HG03066 (cell line): Measurements from ENCODE around the gene MAFB.

Experiments
- ATAC-seq: cut with Tn5 transposase; IDR thresholded peaks from one replicate; pipeline ENCODE4 v1.9.1; 2021; ENCODE audit warnings: low read depth; ENCODE audit not compliant: unreplicated experiment

The MAFB gene

DNA sequence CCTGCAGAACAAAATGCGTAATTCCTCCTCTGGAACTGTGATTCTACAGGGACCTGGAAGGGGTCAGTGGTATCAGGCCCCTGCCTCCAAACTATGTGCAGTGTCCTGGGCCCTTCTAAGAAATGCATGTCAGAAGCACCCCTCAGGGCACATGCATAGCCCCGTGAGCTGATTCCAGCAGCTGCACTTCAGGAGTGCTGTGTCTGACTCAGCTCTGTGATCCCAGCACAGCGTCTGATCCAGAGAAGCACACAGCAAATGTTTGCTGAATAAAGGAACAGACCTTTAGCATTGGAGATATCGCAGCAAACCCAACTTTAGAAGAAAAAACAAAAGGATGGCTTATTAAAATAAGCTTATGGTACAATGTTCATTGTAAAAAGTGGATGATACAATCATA, 15.8 kb upstream of the MAFB start:
- no peak for ATAC-seq

DNA sequence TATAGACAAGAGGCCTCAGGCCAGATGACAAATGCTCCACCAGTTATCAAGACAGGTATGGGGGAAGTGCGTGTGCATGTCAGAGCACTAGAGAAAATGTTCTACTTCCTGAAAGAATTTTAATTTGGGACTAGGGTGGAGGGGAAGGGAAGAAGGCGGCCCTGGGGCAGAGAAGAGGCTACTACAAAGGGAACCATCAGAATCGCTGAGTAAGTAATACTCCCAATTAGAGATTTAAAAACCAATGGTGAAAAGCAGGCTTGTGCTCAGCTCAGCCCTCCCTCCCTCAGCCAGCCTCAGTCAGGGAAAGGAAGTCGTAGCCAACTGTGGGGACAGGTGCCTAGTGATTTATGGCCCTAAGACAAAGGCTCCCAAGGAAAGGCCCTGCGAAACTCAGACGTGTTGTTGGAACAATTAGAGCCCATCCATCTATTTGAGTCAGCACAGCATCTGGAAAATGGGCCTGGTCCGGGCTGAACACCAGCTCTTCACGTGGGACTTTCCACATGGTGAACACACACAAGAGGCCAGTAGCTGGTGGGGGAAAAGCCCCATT, 15.0 kb upstream of the MAFB start:
- no peak for ATAC-seq

DNA sequence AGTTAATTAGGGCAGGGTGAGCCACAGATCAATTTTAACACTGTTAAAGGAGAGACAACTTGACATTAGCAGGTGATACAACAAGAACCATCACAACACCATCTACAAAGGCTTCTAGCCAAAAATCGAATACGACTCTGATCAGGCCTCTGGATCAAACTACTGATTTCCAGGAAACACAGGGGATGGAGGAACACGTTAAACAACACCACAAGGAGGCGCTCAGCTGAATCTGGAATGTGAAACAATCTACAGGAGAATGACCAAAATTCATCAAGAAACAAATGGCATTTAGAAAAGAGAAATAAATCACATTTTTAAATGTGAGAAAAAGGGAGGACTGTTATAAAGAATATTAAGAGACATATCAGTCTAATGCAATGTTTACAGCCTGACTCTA, 13.5 kb upstream of the MAFB start:
- ATAC-seq = no peak

DNA sequence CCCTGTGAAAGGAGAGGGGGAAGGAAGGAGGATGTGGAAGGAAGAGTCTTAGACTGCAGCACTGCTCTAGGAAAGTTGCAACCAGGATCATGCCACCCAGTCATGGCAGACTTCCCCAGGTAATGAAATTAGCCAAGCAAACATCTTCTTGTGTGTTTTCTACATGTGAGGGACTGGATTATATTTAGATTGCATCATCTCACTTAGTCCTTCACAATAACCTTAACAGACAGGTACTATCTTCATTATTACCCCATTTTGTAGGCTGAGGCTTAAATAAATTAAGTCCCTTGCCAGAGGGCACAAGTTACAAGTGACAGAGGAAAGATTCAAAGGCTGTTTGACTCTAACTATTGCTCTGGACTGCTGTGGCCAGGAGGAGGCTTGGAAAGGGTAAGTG, 9.7 kb upstream of the MAFB start:
- ATAC-seq = no peak

DNA sequence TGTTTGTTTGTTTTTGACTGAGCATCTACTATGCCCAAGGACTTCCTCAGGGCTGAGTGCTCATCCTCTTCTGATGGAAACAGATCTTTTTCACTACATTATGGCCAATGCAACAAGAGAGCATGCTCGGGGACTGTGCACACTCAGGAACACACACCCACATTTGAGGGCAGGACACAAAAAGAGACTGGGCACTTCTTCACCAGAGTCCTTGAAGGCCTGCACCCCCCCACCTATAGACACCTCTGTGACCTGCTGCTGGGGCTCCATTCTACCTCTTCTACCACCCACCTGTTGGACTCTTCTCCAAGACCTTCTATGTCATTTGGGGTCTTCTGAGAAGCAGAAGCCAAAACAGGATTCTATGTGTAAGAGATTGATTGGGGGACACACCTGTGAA, 9.2 kb upstream of the MAFB start:
- no peak for ATAC-seq

DNA sequence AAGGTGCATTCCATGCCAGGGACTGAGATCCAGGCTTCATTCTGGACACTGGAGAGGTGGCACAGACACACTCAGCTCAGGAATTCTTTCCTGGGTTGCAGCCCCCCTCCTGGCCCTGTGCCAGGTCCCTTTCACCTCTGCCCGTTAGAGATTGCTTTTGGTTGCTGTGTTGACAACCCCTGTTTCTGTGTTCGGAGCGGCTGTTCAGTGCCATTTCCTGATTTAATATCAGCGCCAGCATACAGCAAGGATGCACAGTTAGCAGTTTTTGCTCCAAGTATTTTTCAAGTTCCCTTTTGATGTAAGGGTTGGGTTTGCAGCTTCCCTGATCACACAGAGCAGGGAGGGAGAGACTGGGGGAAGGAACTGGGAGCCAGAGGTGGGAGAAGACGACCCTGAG, 8.5 kb upstream of the MAFB start:
- ATAC-seq = no peak

DNA sequence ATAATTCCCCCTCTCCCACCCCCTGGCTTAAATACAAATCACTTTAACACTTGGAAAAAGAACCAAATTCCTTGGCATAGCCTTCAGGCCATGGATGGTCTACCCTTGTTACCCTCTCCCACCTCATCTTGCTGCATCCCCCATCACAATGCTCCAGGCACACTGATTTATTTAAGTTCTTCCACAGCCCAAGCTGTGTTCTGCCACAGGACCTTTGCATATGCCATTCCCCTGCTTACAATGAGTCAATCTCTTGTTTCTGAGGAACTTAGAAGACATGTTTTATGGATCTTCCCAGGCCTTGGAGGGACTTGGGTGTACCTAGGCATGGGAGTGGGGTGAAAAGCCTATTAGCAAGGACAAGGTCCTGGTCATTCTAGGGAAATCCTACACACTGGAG, 6.2 kb upstream of the MAFB start:
- ATAC-seq = no peak

DNA sequence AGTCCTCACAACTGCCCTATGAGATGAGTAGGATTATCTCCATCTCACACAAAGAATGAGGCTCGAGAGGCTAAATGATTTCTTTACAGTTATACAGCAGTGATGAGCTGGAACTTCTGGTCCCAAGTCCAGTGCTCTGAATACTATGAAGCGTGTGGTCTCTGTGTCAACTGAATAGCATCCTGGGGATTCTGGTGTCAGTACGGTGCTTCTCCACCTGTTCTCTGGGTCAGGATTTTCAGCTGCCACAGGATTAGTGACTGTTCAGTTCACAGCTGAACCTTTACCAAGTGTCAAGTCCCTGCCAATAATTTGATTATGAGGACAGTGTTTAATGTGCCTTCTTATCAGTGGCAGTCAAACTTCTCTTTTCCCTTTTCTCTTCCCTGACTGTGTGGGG, 5.2 kb upstream of the MAFB start:
- no peak for ATAC-seq

DNA sequence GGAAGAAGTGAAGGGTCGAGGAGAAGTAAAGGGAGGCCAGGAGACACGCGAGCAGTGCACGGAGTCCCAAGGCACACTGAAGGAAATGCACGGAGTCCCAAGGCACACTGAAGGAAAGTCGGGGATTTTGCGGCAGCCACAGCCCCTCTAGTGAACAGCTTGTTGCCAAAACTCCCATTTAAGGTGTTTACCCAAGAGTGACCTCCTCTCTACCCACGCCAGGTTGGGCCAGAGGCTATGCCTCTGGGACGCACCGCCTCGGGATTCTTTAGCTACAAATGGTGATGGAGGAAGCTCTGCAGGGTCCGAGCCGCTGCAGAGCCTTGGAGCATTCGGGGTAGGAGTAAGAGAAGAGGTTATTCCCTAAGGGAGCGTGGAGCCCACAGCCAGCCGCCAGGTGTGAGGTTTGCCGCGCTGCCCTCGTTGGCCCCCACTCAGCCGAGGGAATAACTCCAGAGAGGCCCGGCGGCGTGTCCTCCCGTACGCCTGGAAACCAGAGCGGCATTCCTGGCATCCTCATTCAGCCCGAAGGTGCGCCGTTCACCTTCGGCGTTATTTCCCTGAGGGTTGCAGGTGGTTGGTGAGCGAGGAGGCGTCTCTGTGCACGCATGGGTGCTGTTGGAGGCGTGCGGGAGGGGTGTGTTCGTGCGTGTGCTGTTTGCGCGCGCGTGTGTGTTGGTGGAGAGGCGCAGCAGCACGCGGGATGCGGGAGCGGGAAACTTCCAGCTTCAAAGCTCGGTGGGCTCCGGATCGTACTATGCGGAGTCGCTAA, 3.4 kb upstream of the MAFB start:
- ATAC-seq = no peak

DNA sequence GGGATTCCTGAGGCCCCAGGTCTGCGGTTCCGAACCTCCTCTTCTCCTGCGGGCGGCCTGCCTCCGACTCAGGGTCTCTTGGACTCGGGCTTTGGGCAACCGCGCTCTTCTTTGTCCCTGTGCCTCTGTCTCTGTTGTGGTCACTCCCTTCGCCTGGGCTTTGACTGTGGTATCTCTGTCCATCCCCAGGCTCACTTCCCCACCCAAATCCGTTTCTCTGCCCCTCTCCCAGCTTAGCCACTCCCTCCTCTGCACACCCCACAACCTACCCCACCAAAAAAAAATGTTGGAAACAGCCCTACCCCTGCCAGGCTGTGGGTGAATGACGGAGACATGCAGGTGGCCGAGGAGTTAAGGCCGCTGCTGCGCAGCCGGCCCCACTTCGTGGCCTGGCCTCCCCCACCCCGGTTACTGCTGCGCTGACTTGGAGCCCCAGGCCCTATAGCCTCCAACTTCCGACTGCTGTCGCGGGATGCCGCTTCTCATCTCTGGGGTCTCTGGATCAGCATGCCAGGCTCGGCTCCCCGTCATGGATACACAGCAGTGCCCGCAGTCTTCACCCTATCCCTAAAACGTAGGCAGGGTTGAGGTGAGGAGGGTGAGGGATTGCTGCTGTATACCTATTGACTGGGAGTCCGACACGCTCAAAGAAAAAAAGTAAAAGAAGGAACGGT, 2.7 kb upstream of the MAFB start:
- no peak for ATAC-seq

DNA sequence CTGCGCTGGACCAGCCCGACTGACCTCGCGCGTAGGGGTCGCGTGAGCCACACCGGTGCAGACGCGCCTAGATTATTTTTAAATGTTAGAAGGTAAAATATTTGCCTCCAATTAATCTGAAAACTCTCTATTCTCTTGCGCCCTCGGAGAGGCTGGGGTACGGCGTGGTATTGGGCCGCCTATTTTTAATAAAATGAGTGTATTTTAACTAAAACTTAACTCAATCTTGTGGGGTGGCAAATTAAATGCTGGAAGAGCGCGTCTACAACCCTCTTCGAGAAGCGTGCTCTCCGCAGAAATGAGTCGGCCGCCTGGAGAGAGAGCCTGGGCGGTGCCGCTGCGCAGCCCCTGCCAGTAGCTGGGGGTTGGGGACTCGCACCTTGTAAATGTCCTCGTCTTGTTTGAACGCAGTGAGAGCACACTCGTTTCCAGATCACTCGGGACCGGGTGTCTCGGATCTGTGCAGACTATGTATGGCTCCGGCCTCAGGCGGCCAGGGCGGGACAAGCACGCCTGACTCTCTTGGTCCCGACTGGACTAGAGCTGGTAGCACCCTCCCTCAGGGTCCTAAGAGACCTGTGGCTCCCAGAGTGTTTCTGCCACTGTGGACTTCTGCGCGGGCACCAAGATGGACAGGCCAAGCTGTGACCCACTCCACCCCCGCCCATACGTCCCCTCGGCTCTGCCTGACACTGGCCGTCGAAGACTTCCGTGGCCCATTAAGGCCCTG, 2.0 kb upstream of the MAFB start:
- ATAC-seq = no peak

DNA sequence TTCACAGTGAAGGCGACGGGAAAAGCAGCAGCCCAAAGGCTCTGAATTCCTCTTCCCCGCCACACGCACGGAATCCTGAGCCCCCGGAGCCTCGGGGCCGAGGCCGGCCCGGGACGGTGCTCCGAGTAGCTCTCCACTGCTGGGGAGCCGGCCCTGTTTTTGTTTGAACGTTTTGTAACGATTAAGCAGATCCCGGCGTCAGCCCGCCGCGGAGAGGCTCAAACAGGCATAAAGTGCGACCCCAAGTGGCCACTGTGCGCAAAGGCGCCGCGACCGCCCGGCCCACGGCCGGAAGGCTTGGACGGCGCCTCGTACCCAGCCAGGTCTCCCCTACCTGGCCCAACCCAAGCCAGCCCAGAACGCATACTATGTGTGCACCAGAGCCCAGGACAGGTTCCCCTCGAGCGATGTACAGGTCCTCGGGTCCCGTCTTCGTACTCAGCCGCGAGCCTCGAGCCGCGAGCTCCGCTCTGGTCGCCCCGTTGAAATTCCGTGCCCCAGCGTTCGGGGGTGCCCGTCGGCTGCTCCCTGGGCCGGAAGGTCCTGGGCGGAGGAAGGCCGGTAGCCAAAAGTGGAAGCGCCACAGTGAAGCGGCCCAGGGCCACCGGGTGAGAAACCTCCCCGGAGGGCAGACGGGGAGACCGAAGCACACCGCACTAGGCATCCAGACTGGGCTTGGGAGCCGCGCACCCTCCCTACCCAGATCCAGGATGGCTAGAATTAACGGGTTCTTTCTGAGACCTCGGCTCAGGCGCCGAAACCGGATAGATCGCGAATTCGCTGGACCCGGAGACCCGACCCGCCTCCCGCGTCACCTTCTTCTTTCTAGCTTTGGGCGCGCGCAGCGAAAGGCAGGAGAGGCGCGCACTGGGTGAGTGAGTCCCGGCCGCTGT, 1.2 kb upstream of the MAFB start:
- ATAC-seq = peak; percentile 75

DNA sequence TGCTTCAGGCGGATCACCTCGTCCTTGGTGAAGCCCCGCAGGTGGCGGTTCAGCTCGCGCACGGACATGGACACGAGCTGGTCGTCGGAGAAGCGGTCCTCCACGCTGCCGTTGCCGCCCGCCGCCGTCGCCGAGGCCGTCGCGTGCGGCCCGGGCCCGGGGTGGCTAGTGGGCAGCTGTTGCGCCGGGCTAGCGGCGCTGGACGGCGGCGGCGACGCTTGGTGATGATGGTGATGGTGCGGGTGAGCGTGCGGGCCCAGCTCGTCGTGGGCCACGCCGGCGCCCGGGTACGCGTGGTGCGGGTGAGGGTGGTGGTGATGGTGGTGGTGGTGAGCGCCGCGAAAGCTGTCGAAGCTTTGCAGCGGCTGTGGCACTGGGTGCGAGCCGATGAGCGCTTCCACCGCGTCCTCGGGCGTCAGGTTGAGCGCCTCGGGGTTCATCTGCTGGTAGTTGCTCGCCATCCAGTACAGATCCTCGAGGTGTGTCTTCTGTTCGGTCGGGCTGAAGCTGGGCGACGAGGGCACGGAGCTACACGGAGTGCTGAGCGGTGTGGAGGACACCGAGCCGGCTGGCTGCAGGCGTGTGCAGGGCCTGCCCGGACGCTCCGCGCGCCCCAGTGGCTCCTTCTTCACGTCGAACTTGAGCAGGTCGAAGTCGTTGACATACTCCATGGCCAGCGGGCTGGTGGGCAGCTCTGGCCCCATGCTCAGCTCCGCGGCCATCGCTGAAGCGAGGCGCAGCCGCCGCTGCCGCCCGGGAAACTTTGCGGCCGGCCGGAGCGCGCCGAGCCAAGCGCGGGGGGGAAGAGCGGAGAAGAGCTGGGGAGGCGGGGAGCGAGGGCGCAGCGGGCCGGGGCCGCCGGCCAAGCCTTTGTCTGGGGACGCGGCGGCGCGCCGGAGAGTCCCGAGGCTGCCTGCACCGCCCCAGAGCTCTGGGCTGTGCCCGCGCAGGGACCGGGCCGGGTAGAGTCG, 622 bp downstream of the MAFB start:
- ATAC-seq = no peak

DNA sequence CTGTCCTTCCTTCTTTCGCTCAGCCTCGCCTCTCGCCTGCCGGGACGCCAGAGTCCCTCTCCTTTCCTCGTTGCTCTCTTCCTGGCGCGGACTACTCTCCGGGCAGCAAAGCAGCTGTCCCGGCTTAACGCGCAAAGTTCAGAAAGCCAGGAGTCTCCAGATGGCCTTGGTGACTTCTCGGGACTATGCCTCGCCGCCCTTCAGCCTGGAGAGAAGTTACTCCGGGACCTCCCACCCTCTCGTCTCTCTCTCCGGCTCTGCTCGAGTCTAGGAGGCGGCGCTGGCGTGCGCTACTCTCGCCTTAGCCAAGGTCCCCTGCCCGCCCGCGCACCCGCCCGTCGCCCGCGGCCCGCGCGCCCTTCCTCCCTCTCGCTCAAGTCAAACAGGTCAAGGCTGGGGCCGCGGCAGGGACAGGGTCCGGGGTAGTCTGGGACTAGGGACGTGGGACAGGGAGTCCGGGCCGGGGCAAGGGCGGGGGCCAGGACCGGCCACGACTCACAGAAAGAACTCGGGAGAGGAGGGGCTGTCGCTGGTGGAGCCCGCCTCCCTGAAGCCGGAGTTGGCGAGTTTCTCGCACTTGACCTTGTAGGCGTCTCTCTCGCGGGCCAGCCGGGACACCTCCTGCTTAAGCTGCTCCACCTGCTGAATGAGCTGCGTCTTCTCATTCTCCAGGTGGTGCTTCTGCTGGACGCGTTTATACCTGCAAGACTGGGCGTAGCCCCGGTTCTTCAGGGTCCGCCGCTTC, 1.5 kb downstream of the MAFB start:
- ATAC-seq = no peak

DNA sequence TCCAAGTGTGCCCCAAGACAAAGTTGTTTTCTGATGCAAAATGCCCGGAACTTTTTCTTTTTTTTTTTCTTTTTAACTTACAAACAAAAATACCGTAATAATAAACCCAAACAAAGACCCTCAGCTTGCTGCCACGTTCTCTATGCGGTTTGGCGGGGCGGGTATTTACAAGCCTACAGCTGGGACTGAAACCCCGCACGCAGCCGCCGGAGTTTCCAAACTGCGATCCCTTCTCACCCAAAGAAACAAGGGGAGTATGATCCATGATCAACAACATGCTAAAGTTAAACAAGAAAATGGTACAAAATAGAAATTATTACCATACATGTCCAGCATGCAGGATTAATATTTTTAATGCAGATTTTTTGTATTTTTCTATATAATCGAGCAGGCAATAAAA, 2.1 kb downstream of the MAFB start:
- ATAC-seq = no peak

DNA sequence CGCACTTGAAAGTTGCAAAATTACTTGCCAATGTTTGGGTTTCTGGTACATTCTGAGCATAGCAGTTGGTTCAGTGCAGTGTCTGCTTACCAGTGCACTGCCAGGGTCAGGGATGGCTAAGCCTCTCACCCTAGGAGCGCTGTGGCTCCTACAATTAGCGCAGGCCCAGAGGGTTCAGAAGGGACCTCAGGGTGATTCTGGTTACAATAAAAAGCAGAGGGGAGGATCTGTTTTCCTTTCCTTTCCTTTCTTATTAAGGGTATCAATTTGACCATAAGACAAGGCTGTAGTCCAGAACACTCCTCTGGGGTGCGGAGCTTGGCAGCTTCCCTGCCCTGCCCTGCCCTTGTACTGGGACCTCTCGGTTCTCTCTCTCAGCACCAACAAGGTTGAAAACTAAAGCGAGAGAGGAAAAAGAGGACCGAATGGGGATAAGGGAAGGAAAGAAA, 2.6 kb downstream of the MAFB start:
- no peak for ATAC-seq

DNA sequence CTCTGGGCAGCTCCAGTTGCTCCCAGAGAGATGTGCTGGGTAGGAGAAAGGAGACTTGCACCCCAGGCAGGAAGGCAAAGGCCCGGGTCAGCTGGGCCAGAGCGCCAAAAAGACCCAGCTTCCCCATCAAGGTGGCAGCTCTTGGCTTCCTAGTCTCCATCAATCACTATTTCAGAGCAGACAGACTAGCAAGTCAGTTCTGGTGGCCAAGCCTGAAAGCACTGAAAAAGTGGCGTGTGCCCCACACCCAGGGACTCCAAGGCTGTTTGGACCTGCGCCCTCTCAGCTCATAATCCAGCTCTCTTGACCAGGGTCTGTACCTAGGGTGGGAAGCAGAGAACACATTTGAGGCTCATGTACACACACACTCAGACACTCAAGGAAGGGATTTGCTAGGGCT, 3.7 kb downstream of the MAFB start:
- ATAC-seq = no peak

DNA sequence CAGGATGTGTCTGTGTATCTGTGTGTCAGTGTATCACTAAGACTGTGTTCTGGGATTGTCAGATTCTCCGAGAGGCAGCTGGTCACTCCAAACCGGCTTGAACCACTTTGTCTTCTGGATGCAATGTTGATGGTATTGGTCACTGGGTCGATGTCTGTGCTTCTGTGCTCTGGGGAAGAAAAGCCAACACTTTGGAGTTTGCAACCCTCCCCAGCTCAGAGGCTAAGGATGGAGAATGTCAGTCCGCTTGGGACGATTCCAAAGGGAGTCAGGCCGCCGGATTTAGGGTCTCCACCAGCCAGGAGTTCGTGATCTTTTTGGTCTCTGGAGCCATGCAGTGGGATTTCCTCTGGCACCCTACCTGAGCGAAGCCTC, 5.2 kb downstream of the MAFB start:
- ATAC-seq = no peak
